Type B pancreatic cell (in vitro differentiated cells): Measurements from ENCODE around the gene PDE2A. TPM values are rescaled to one million over a fixed set of nuclear protein-coding genes. Genes with fewer than 3 reads are reported as not detected.
A peak's percentile ranks its signal among the peaks of the same experiment; 100 is the strongest.

Experiments used
- DNase-seq: peaks from one replicate; pipeline ENCODE4 v3.0.0; 2021; ENCODE audit warnings: mixed read lengths; ENCODE audit not compliant: unreplicated experiment; ENCODE audit errors: extremely low spot score
- H3K27ac Mint-ChIP-seq: 2 replicates; pipeline ENCODE4 v1.8.0; 2021; ENCODE audit warnings: mild to moderate bottlenecking, mixed read lengths
- H3K27me3 Mint-ChIP-seq: 2 replicates; pipeline ENCODE4 v1.8.0; 2021; ENCODE audit warnings: mixed read lengths
- H3K36me3 Mint-ChIP-seq: 2 replicates; pipeline ENCODE4 v1.8.0; 2021; ENCODE audit warnings: mixed read lengths
- H3K4me1 Mint-ChIP-seq: one replicate; pipeline ENCODE4 v1.8.0; 2021; ENCODE audit warnings: mixed read lengths; ENCODE audit not compliant: unreplicated experiment
- H3K4me3 Mint-ChIP-seq: 2 replicates; pipeline ENCODE4 v1.8.0; 2021; ENCODE audit warnings: mild to moderate bottlenecking, mixed read lengths
- H3K9me3 Mint-ChIP-seq: 2 replicates; pipeline ENCODE4 v1.8.0; 2021; ENCODE audit warnings: mixed read lengths
- total RNA-seq: library from RNA; stranded (reverse); gene quantifications from 2 replicates; pipeline ENCODE4 v1.2.1, GENCODE V29; 2021; ENCODE audit warnings: low replicate concordance
- TF ChIP-seq, protein P1 (sequence below): fragments of 200-600 bp; sonication (generic); conservative IDR thresholded peaks from 2 replicates; pipeline ENCODE4 v1.5.0; 2021; ENCODE audit warnings: antibody characterized with exemption, mild to moderate bottlenecking

The PDE2A gene
- total RNA-seq, 1 donor from 2014 or later: 2.8 TPM

DNA sequence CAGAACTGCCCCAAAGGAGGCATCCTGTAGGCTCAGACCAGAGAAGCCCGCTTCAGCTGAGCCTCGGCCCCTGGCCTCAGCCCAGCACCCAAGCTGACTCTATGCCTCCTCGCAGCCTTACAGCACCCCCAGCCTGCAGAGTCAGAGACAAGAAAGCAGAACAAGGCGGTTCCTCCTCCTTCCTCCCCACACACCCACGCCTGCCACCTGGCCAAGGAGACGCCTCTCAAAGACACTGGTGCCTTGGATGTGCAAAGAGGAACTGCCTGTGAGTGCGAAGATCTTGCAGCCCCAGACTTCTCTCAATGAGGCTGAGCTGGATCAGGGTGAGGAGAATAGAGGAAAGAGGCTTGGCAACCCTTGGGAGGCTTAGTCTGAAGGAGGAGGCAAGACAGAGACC is 60.2 kb downstream of the PDE2A start:
- no peak overlapping the region for H3K4me3 Mint-ChIP-seq
- no peak overlapping the region for H3K27ac Mint-ChIP-seq
- peaks cover 69% of the 10 kb centered on the region for H3K27me3 Mint-ChIP-seq
- no peaks in the 10 kb centered on the region for H3K9me3 Mint-ChIP-seq
- H3K4me1 Mint-ChIP-seq: peaks cover 4% of the 10 kb centered on the region
- no peak for DNase-seq
- TF ChIP-seq, protein P1, sequence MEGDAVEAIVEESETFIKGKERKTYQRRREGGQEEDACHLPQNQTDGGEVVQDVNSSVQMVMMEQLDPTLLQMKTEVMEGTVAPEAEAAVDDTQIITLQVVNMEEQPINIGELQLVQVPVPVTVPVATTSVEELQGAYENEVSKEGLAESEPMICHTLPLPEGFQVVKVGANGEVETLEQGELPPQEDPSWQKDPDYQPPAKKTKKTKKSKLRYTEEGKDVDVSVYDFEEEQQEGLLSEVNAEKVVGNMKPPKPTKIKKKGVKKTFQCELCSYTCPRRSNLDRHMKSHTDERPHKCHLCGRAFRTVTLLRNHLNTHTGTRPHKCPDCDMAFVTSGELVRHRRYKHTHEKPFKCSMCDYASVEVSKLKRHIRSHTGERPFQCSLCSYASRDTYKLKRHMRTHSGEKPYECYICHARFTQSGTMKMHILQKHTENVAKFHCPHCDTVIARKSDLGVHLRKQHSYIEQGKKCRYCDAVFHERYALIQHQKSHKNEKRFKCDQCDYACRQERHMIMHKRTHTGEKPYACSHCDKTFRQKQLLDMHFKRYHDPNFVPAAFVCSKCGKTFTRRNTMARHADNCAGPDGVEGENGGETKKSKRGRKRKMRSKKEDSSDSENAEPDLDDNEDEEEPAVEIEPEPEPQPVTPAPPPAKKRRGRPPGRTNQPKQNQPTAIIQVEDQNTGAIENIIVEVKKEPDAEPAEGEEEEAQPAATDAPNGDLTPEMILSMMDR: no peak
- H3K36me3 Mint-ChIP-seq: no peaks in the 10 kb centered on the region

DNA sequence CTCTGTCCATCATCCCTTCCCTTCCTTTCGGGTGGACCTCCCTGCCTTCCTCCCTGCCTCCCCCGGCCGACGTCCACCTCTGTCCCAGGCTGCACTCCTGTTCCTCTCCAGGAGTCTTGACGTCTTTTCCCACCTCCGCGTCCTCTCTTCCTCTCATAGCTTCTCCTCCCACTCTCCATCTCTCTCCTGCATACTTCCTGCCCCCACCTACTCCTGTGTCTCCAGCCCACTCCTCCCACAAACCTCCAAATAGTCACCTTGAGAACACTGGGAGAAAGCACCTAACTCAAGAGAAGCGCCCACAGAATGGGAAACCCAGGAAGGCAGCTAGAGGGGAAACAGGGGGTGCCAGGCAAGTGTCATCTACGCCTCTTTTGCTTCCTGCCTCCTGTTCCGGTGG is 60.8 kb downstream of the PDE2A start:
- no peak for DNase-seq
- Mint-ChIP-seq H3K27me3 (peaks cover 66% of the 10 kb centered on the region), H3K4me1 (peaks cover 4% of the 10 kb centered on the region), H3K27ac (no peak overlapping the region), H3K36me3 (no peaks in the 10 kb centered on the region), H3K4me3 (no peak overlapping the region), H3K9me3 (no peaks in the 10 kb centered on the region)
- TF ChIP-seq, protein P1: no peak

DNA sequence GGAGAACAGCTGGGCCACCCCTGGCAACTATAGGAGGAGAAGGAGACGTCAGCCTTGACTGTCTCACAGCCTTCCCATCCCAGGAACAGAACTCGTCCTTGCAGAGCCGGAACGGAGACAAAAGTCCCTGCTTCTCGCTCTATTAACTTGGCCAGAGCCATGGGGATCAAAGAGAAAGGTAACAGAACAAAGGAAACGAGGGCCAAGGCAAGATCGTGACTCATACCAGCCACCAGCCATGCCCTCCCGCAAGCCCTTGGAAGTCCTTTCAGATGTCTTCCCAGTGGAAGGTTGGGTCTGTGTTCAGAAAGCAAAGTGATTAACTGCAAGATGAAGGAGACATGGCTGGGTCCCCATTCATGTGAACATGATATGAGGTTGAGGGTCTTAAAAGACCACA is 64.7 kb downstream of the PDE2A start:
- H3K9me3 Mint-ChIP-seq: no peaks in the 10 kb centered on the region
- peaks cover 59% of the 10 kb centered on the region for H3K27me3 Mint-ChIP-seq
- H3K4me1 Mint-ChIP-seq: no peaks in the 10 kb centered on the region
- no peaks in the 10 kb centered on the region for H3K36me3 Mint-ChIP-seq
- H3K27ac Mint-ChIP-seq: no peak overlapping the region
- TF ChIP-seq, protein P1: no peak
- no peak overlapping the region for H3K4me3 Mint-ChIP-seq
- DNase-seq: no peak

DNA sequence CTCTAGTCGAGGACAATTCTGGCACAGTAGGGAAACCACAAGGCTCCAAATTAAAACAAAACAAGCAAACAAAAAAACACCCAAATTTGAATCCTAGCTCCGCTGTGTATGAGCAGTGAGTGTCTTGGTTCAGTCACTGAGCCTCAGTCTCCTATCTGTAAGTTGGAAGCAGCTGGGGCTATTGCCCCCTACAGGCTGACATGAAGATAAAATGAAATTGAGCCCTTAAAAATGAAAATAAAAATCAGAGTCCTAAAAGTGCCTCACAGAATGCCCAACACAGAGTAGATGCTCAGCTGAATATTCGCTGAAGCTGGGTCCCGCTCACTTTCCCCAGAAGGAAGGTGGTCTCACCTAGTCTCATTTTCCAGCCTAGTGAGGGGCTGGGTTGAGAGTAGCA is 65.2 kb downstream of the PDE2A start:
- DNase-seq: no peak
- H3K27ac Mint-ChIP-seq: no peak overlapping the region
- no peak overlapping the region for H3K4me3 Mint-ChIP-seq
- no peaks in the 10 kb centered on the region for H3K4me1 Mint-ChIP-seq
- no peaks in the 10 kb centered on the region for H3K9me3 Mint-ChIP-seq
- H3K27me3 Mint-ChIP-seq: peaks cover 59% of the 10 kb centered on the region
- no peaks in the 10 kb centered on the region for H3K36me3 Mint-ChIP-seq
- TF ChIP-seq, protein P1: peak; percentile 69

DNA sequence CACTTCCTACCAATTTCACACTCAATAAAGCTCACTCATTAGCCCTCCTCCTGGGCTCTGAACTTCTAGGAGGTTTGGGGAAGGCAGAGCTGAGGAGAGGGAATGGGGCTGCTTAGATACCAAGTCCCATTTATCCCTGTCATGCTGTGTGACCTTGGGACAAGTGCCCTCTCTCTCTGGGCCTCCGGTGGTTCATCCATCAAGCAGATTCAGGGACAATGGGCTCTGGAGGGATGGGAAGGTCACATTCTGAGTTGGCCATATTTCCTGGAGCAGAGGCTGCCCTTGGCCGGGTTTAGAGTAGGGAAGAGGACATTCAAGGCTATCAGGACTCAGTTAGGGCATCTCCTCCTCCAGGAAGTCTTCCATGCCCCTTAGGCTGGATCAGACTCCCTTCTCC is 66.7 kb downstream of the PDE2A start:
- no peak overlapping the region for H3K4me3 Mint-ChIP-seq
- H3K36me3 Mint-ChIP-seq: no peaks in the 10 kb centered on the region
- TF ChIP-seq, protein P1: no peak
- peaks cover 50% of the 10 kb centered on the region for H3K27me3 Mint-ChIP-seq
- H3K4me1 Mint-ChIP-seq: no peaks in the 10 kb centered on the region
- no peak overlapping the region for H3K27ac Mint-ChIP-seq
- no peaks in the 10 kb centered on the region for H3K9me3 Mint-ChIP-seq
- no peak for DNase-seq
